Astrocyte (in vitro differentiated cells and primary cell): Measurements from ENCODE around the gene SPAG7. TPM values are rescaled to one million over a fixed set of nuclear protein-coding genes. Genes with fewer than 3 reads are reported as not detected.
A peak's percentile ranks its signal among the peaks of the same experiment; 100 is the strongest.

Experiments used
- DNase-seq: peaks from one replicate; pipeline ENCODE4 v3.0.0-alpha.2; 2010; ENCODE audit warnings: low read depth
- FAIRE-seq: peaks from 2 replicates; lab custom pipeline; 2011; peaks lifted over from hg19 to GRCh38; lab: Jason Lieb, UNC
- H2AFZ ChIP-seq: 2 replicates; pipeline ENCODE4 v1.6.0; 2012; ENCODE audit warnings: low read depth, low read length, inconsistent platforms
- H3K27ac ChIP-seq: 2 replicates; pipeline ENCODE4 v1.5.1; 2011; ENCODE audit warnings: low read depth, low read length, inconsistent platforms
- H3K27me3 ChIP-seq: 2 replicates; pipeline ENCODE4 v1.6.0; 2011; ENCODE audit warnings: low read length, inconsistent platforms; ENCODE audit not compliant: insufficient read depth
- H3K36me3 ChIP-seq: 2 replicates; pipeline ENCODE4 v1.5.1; 2011; ENCODE audit warnings: low read length, inconsistent platforms; ENCODE audit not compliant: insufficient read depth
- H3K4me1 ChIP-seq: 2 replicates; pipeline ENCODE4 v1.5.1; 2011; ENCODE audit warnings: low read length, inconsistent platforms; ENCODE audit not compliant: insufficient read depth
- H3K4me2 ChIP-seq: 2 replicates; pipeline ENCODE4 v1.6.0; 2012; ENCODE audit warnings: low read length, inconsistent platforms
- H3K4me3 ChIP-seq: 2 replicates; pipeline ENCODE4 v1.5.1; 2011; ENCODE audit warnings: low read depth, mild to moderate bottlenecking, low read length, inconsistent platforms; ENCODE audit not compliant: insufficient read depth
- H3K79me2 ChIP-seq: 2 replicates; pipeline ENCODE4 v1.6.0; 2012; ENCODE audit warnings: mild to moderate bottlenecking, low read length, inconsistent platforms; ENCODE audit not compliant: insufficient read depth
- H3K9ac ChIP-seq: 2 replicates; pipeline ENCODE4 v1.6.0; 2012; ENCODE audit warnings: mild to moderate bottlenecking, low read length, inconsistent platforms
- H3K9me3 ChIP-seq: 2 replicates; pipeline ENCODE4 v1.5.1; 2012; ENCODE audit warnings: low read depth, mild to moderate bottlenecking, low read length, inconsistent platforms; ENCODE audit not compliant: insufficient read depth
- H4K20me1 ChIP-seq: 2 replicates; pipeline ENCODE4 v1.6.0; 2012; ENCODE audit warnings: low read length, inconsistent platforms; ENCODE audit not compliant: insufficient read depth
- H3K27ac Mint-ChIP-seq: one replicate; pipeline ENCODE4 v1.8.0; 2021; ENCODE audit warnings: mild to moderate bottlenecking, mixed read lengths; ENCODE audit not compliant: unreplicated experiment
- H3K27me3 Mint-ChIP-seq: one replicate; pipeline ENCODE4 v1.8.0; 2021; ENCODE audit warnings: low read depth, mixed read lengths; ENCODE audit not compliant: unreplicated experiment
- H3K36me3 Mint-ChIP-seq: one replicate; pipeline ENCODE4 v1.8.0; 2021; ENCODE audit warnings: low read depth, mixed read lengths; ENCODE audit not compliant: unreplicated experiment
- H3K4me1 Mint-ChIP-seq: one replicate; pipeline ENCODE4 v1.8.0; 2021; ENCODE audit warnings: low read depth, mixed read lengths; ENCODE audit not compliant: unreplicated experiment
- H3K4me3 Mint-ChIP-seq: one replicate; pipeline ENCODE4 v1.8.0; 2021; ENCODE audit warnings: mild to moderate bottlenecking, moderate library complexity, mixed read lengths; ENCODE audit not compliant: unreplicated experiment
- H3K9me3 Mint-ChIP-seq: one replicate; pipeline ENCODE4 v1.8.0; 2021; ENCODE audit warnings: mild to moderate bottlenecking, mixed read lengths; ENCODE audit not compliant: unreplicated experiment
- EZH2 ChIP-seq: IDR thresholded peaks from 2 replicates; pipeline ENCODE4 v1.6.1; 2012; ENCODE audit warnings: mild to moderate bottlenecking, low read length, inconsistent platforms; ENCODE audit not compliant: insufficient read depth
- total RNA-seq: library from RNA; stranded (reverse); gene quantifications from 2 replicates; pipeline ENCODE4 v1.2.1, GENCODE V29; 2021
- TF ChIP-seq, protein P1 (sequence below): IDR thresholded peaks from 2 replicates; pipeline ENCODE4 v1.5.1; 2011; ENCODE audit warnings: low read depth, mild to moderate bottlenecking, inconsistent platforms, low read length, moderate library complexity; ENCODE audit not compliant: insufficient read depth

Gene SPAG7
- total RNA-seq, 1 donor from 2014 or later, result 60.9 TPM

DNA sequence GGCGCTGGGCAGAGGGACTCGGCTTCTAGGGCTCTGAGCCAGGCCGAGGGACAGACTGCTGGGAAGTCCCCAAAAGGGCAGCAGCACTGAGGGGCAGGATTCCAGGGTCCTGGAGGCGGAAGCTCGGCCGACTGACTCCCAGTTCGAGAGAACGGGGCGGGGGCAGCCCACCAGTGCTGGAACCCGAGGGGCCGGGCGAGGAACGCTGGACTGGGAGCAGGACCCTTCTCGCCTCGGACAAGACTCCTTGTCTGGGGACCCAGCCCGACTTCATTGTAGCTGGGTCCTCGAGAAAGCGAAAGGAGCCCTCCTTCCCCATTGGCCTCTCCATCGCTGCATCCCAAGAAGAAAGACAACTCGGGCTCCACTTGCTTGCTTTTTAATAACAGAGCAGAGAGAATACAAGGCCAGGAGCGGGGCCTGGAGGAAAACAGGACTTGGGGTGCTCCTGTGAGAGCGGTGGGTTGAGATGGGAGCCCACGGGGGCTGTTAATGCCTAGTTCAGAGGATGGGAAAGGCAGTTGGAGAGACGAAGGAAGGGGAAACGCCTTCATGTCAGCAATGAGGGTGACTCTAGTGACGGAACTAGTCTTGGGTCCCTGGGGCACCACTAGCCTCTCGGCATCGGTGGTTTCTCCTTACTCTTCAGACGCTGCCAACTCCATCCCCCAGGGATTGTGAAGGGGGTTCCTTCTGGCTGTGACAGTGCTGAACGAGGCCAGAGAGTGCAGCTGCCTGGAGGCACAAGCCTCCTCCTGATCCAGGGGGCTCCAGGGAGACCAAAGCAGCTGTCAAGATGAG lies 20.4 kb upstream of the SPAG7 start:
- FAIRE-seq, result no peak
- Histone ChIP-seq H3K9ac (peak overlapping the region; percentile 83), H3K4me2 (peak overlapping the region; percentile 98), H3K4me1 (peaks cover 24% of the 10 kb centered on the region), H3K79me2 (peaks cover 23% of the 10 kb centered on the region), H4K20me1 (no peaks in the 10 kb centered on the region), H3K27ac (peak overlapping the region; percentile 49), H3K27me3 (no peaks in the 10 kb centered on the region), H3K36me3 (no peaks in the 10 kb centered on the region), H2AFZ (peak overlapping the region; percentile 93), H3K4me3 (peak overlapping the region; percentile 79), H3K9me3 (no peaks in the 10 kb centered on the region)
- Mint-ChIP-seq H3K4me3 (peak overlapping the region; percentile 88), H3K27me3 (no peaks in the 10 kb centered on the region), H3K9me3 (no peaks in the 10 kb centered on the region), H3K27ac (peak overlapping the region; percentile 41), H3K4me1 (peaks cover 17% of the 10 kb centered on the region), H3K36me3 (peaks cover 2% of the 10 kb centered on the region)
- TF ChIP-seq, protein P1, sequence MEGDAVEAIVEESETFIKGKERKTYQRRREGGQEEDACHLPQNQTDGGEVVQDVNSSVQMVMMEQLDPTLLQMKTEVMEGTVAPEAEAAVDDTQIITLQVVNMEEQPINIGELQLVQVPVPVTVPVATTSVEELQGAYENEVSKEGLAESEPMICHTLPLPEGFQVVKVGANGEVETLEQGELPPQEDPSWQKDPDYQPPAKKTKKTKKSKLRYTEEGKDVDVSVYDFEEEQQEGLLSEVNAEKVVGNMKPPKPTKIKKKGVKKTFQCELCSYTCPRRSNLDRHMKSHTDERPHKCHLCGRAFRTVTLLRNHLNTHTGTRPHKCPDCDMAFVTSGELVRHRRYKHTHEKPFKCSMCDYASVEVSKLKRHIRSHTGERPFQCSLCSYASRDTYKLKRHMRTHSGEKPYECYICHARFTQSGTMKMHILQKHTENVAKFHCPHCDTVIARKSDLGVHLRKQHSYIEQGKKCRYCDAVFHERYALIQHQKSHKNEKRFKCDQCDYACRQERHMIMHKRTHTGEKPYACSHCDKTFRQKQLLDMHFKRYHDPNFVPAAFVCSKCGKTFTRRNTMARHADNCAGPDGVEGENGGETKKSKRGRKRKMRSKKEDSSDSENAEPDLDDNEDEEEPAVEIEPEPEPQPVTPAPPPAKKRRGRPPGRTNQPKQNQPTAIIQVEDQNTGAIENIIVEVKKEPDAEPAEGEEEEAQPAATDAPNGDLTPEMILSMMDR, result no peak
- no peak for TF ChIP-seq EZH2
- no peak for DNase-seq

GRCh38 chr17:4986951-4987766 lies 19.5 kb upstream of the SPAG7 start, which contains the start of gene CAMTA2:
Gene CAMTA2 (minus strand): TSS chr17:4987675. CDS start chr17:4986222, 1,453 bp downstream.
- H3K27ac ChIP-seq, result peak within 1 kb of the TSS; percentile 49

More at GRCh38 chr17:4986951-4987766, 19.5 kb upstream of the SPAG7 start, which contains the start of gene CAMTA2:
- H2AFZ ChIP-seq, result peak within 1 kb of the TSS; percentile 93
- Mint-ChIP-seq H3K9me3 (no peaks in the 10 kb centered on the region), H3K27me3 (no peaks in the 10 kb centered on the region), H3K36me3 (peaks cover 5% of the 10 kb centered on the region), H3K4me1 (peaks cover 19% of the 10 kb centered on the region), H3K4me3 (peak within 1 kb of the TSS; percentile 88), H3K27ac (peak within 1 kb of the TSS; percentile 80)
- H3K4me2 ChIP-seq, result peak within 1 kb of the TSS; percentile 98
- peaks cover 3% of the 10 kb centered on the region for H3K36me3 ChIP-seq
- peaks cover 24% of the 10 kb centered on the region for H3K4me1 ChIP-seq
- no peak for TF ChIP-seq EZH2
- TF ChIP-seq, protein P1, result no peak
- peaks cover 3% of the 10 kb centered on the region for H4K20me1 ChIP-seq
- no peak for FAIRE-seq
- peak within 1 kb of the TSS; percentile 83 for H3K9ac ChIP-seq
- no peaks in the 10 kb centered on the region for H3K9me3 ChIP-seq
- DNase-seq, result peak; percentile 38
- H3K79me2 ChIP-seq, result peaks cover 23% of the 10 kb centered on the region
- no peaks in the 10 kb centered on the region for H3K27me3 ChIP-seq
- peak within 1 kb of the TSS; percentile 79 for H3K4me3 ChIP-seq
